ENCODE data around the gene ZNF205.

GRCh38 chr16:3141781-3142311, 29.5 kb downstream of the ZNF205 start:
- TF ChIP-seq CTCF (CRISPR knock-in tag; IDR thresholded peaks at IDR 0.05) (no peak), ZXDC (CRISPR knock-in tag; IDR thresholded peaks at IDR 0.05) (no peak), SP1 (IDR thresholded peaks at IDR 0.05) (no peak), SP1 (CRISPR knock-in tag; IDR thresholded peaks at IDR 0.05) (no peak), ZUFSP (CRISPR knock-in tag; IDR thresholded peaks at IDR 0.05; ENCODE audit: borderline replicate concordance) (no peak), NR1H2 (CRISPR knock-in tag; IDR thresholded peaks at IDR 0.05; ENCODE audit: borderline replicate concordance, low read depth) (no peak), ZZZ3 (CRISPR knock-in tag; IDR thresholded peaks at IDR 0.05; ENCODE audit: borderline replicate concordance) (no peak), ELF4 (CRISPR knock-in tag; IDR thresholded peaks at IDR 0.05; ENCODE audit: borderline replicate concordance) (no peak), PRDM15 (CRISPR knock-in tag; IDR thresholded peaks at IDR 0.05) (no peak), CREM (IDR thresholded peaks at IDR 0.05) (no peak), CREM (CRISPR knock-in tag; IDR thresholded peaks at IDR 0.05) (no peak), ZNF569 (CRISPR knock-in tag; IDR thresholded peaks at IDR 0.05; ENCODE audit: borderline replicate concordance) (no peak), REST (IDR thresholded peaks at IDR 0.05; ENCODE audit: borderline replicate concordance in 1 of 2, low read depth in 1 of 2, low read length in 2 of 2) (no peak)

Data from HepG2 (cell line).